Fibroblast of mammary gland (primary cell): Measurements from ENCODE around the gene RPTOR.

Experiments
- DNase-seq: peaks from one replicate; pipeline ENCODE4 v3.0.0-alpha.2; 2010; ENCODE audit warnings: low read depth
- H3K4me3 ChIP-seq: 2 replicates; pipeline ENCODE4 v1.5.1; 2011; ENCODE audit warnings: low read depth, mild to moderate bottlenecking, low read length, moderate library complexity; ENCODE audit not compliant: control insufficient read depth
- CTCF ChIP-seq: conservative IDR thresholded peaks from 2 replicates; pipeline ENCODE4 v1.5.1; 2011; ENCODE audit warnings: low read depth, low read length, inconsistent platforms; ENCODE audit not compliant: control insufficient read depth, insufficient read depth

RPTOR gene

DNA sequence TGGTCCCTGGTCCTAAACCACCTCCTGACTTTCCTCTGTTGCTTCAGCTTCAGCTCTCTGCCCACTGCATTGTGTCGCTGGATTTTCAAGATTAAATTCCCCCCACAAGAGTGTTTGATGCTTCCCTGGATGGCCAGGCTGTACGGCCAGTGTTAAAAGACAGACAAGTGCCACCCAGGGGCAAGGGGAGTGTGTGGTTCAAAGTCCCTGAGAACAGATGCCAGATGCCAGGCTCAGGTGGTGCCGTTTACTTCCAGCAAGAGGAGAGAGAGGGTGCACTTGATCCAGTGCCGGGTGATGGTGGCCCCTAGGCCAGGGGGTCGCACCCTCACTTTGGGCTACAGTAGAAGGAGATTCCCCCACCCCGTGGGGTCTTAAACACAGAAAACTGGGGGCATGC, 109.2 kb downstream of the RPTOR start:
- TF ChIP-seq CTCF: no peak
- no peak overlapping the region for H3K4me3 ChIP-seq
- DNase-seq: no peak

DNA sequence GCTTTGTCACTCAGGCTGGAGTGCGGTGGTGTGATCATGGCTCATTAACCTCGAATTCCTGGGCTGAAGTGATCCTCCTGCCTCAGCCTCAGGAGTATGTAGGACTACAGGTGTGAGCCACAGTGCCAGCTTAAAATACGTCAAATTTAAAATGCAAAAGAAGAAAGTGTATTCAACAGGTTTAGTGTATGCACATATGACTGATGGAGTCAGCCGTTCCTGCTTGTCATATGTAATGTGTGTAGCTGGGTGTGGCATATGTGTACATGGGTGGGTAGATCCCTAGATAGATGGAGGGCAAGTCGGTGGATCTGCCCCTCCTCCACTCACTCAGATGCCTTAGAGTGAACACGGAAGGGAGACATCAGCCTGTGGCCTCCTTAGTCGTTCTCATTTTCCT, 111.0 kb downstream of the RPTOR start:
- no peak overlapping the region for H3K4me3 ChIP-seq
- TF ChIP-seq CTCF: no peak
- DNase-seq: no peak

- H3K4me3 ChIP-seq: no peak overlapping the region
- no peak for TF ChIP-seq CTCF
- DNase-seq: no peak
These were observed 112.0 kb downstream of the RPTOR start for GRCh38 chr17:80656590-80656989.

- no peak for TF ChIP-seq CTCF
These were observed 112.9 kb downstream of the RPTOR start for GRCh38 chr17:80657561-80657960.

DNA sequence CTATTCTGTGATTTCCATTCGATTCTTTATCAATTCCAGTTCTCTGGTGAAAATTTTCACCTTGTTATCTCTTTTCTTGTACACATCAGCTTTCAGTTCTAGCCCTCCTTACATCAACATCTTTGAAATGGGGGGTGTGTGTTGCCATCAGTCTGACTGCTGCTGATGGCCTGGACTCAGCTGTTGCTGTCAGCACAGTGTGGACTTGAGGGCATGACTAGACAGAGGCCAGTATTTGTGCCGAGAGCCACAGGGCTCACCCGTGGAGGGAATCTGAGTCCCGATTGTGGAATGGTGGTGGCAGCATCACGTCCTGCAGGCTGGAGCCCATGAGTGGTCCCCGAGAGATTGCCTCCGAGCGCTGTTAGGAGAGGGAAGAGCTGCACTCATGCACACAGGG, 114.2 kb downstream of the RPTOR start:
- TF ChIP-seq CTCF: no peak
- DNase-seq: no peak
- H3K4me3 ChIP-seq: no peak overlapping the region

More at GRCh38 chr17:80657561-80657960, 112.9 kb downstream of the RPTOR start:
- DNase-seq: no peak
- H3K4me3 ChIP-seq: no peak overlapping the region

DNA sequence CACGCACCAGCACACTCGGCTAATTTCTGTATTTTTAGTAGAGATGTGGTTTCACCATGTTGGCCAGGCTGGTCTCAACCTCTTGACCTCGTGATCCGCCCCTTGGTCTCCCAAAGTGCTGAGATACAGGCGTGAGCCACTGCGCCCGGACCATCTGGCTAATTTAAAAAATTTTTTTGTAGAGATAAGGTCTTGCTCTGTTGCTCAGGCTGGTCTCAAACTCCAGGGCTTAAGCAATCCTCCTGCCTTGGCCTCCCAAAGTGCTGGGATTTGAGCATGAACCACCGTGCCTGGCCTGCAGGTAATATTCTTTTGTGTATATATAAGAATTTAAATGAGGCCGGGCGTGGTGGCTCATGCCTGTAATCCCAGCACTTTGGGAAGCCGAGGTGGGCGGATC, 115.0 kb downstream of the RPTOR start:
- H3K4me3 ChIP-seq: no peak overlapping the region
- DNase-seq: no peak
- TF ChIP-seq CTCF: no peak

DNA sequence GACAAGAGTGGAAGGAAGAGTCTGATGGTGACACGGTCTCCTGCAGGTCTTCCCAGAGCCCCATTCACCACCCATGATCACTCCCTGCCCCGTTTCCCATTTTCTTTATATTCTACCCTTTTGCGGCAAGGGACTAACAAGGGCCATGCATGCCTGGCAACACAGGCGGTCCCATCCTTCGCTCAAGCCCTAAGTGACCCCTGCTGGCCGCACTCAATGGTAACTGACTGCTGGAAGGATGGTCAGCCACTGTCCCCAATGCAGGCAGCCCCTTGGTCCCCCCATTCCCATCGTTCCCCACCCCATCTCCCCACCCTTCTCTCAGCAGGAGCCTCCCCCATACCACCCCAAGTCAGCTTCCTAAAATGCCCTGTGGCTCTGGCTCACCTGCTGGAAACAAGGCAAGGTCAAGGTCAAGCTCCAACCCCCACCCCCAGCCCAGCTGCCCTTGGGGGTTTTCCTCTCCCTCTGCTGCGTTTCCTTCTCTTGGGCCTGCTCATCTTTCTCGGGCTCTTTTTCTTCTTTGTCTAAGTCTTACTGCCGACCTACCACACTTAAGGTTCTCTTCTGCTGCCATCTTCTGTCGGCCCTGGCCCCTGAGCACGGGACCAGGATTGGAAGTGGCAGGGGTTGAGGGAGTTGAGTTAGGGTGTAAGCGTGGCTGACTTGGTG, 116.0 kb downstream of the RPTOR start:
- DNase-seq: no peak
- TF ChIP-seq CTCF: no peak
- no peak overlapping the region for H3K4me3 ChIP-seq
